OCI-LY3 (cell line): Measurements from ENCODE around the gene DENND2C.

Source experiments
- CTCF ChIP-seq: fragments of 200-600, 300-600 bp; sonication (generic); IDR thresholded peaks from 2 replicates; pipeline ENCODE4 v1.5.1; 2014; ENCODE audit warnings: antibody characterized with exemption, low read length, low read depth
- EZH2phosphoT487 ChIP-seq: fragments of 200-600 bp; shearing (Covaris generic); IDR thresholded peaks from 2 replicates; pipeline ENCODE4 v1.6.1; 2018; ENCODE audit warnings: antibody characterized with exemption, mixed run types, low read depth

GRCh38 chr1:114695430-114696058 is 25.7 kb upstream of the DENND2C start, which contains the start of gene AMPD1:
- TF ChIP-seq CTCF: no peak
- no peak for TF ChIP-seq EZH2phosphoT487
